Measurements from ENCODE around the gene RNPEPL1. TPM values are rescaled to one million over a fixed set of nuclear protein-coding genes. Genes with fewer than 3 reads are reported as not detected.
A peak's percentile ranks its signal among the peaks of the same experiment; 100 is the strongest.

RNPEPL1 gene
- total RNA-seq, 1 experiment from 2014 or later, result 31.5 TPM

DNA sequence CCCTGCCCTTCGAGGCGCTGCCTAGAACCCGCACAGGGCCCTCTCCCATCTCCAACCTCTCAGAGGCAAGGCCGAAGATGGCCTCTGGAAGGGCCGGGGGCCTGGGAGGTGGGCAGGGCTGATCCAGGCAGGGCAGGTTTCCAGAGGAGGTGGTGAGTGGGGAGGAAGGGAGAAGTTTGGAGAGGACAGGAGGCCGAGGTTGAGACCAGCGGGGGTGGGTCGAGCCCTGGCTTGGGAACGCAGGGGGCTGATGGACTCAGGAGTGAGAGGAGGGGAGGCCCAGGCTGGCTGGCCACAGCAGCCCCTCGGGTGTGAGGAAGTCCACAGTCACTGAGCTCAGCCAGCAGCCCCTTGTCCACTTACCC is 28.8 kb downstream of the RNPEPL1 start:
- TF ChIP-seq, protein P1, sequence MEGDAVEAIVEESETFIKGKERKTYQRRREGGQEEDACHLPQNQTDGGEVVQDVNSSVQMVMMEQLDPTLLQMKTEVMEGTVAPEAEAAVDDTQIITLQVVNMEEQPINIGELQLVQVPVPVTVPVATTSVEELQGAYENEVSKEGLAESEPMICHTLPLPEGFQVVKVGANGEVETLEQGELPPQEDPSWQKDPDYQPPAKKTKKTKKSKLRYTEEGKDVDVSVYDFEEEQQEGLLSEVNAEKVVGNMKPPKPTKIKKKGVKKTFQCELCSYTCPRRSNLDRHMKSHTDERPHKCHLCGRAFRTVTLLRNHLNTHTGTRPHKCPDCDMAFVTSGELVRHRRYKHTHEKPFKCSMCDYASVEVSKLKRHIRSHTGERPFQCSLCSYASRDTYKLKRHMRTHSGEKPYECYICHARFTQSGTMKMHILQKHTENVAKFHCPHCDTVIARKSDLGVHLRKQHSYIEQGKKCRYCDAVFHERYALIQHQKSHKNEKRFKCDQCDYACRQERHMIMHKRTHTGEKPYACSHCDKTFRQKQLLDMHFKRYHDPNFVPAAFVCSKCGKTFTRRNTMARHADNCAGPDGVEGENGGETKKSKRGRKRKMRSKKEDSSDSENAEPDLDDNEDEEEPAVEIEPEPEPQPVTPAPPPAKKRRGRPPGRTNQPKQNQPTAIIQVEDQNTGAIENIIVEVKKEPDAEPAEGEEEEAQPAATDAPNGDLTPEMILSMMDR (IDR thresholded peaks at IDR 0.05; ENCODE audit: unreplicated experiment), result no peak
- H3K9me3 Mint-ChIP-seq (ENCODE audit: unreplicated experiment), result no peaks in the 10 kb centered on the region
- no TSS peak for BruUV-seq (replicated peaks)
- H3K27ac Mint-ChIP-seq (ENCODE audit: low read depth, unreplicated experiment), result no peak overlapping the region
- no peak overlapping the region for H3K4me3 Mint-ChIP-seq (ENCODE audit: unreplicated experiment)
- H3K4me1 Mint-ChIP-seq (ENCODE audit: insufficient read depth, unreplicated experiment), result no peaks in the 10 kb centered on the region
- H3K27me3 Mint-ChIP-seq (ENCODE audit: insufficient read depth, unreplicated experiment), result no peaks in the 10 kb centered on the region
- DNase-seq (ENCODE audit: unreplicated experiment), result no peak
- ChIA-PET POLR2A (interaction anchor here (1.2 kb wide), 1 partner anchor 8 kb away, joined by 3 read pairs; no protein-coding TSS in a partner anchor), CTCF (no interaction called here)
- intact Hi-C loops (cut with micrococcal nuclease), result no loop called here
- H3K36me3 Mint-ChIP-seq (ENCODE audit: insufficient read depth, unreplicated experiment), result peaks cover 9% of the 10 kb centered on the region

DNA sequence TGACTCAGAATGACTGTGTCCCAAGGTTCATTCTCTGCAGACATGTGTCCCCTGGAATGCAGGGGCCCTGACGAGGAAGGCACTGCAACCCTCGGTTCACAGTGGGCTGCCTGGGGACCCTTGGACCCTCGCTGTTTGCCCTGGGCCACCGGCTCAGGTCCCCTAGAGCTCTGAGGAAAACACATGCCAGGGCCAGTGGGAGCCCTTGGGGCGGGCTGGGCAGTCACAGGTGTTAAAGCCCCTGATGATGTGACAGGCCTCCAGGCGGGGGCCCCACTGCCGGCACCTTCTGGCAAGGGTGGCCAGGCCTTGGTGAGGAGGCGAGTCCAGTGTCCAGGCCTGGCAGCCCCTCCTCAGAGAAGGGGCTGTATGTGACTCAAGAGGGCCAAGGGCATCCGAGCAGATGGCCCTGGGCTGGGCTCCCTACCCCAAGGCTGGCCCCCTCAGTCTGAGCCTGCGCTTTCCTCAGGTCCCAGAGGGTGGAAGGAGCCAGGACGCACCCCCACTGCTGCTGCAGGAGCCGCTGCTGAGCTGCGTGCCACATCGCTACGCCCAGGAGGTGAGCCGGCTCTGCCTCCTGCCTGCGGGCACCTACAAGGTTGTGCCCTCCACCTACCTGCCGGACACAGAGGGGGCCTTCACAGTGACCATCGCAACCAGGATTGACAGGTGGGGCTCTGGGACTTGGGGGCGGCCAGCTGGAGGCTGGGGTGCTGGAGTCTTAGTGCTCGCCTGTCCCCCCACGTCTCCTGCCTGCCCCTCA is 29.3 kb downstream of the RNPEPL1 start:
- BruUV-seq (replicated peaks), result no TSS peak
- DNase-seq (ENCODE audit: unreplicated experiment), result no peak
- POLR2A ChIA-PET, result interaction anchor here (1.2 kb wide), 1 partner anchor 8 kb away, joined by 3 read pairs; no protein-coding TSS in a partner anchor
- TF ChIP-seq, protein P1 (IDR thresholded peaks at IDR 0.05; ENCODE audit: unreplicated experiment), result no peak
- Mint-ChIP-seq H3K36me3 (ENCODE audit: insufficient read depth, unreplicated experiment) (peaks cover 9% of the 10 kb centered on the region), H3K27me3 (ENCODE audit: insufficient read depth, unreplicated experiment) (no peaks in the 10 kb centered on the region), H3K9me3 (ENCODE audit: unreplicated experiment) (no peaks in the 10 kb centered on the region), H3K4me3 (ENCODE audit: unreplicated experiment) (no peak overlapping the region), H3K4me1 (ENCODE audit: insufficient read depth, unreplicated experiment) (no peaks in the 10 kb centered on the region), H3K27ac (ENCODE audit: low read depth, unreplicated experiment) (no peak overlapping the region)
- CTCF ChIA-PET, result interaction anchor here (0.6 kb wide), 1 partner anchor 476 kb away, joined by 3 read pairs; no protein-coding TSS in a partner anchor
- intact Hi-C loops (cut with micrococcal nuclease), result no loop called here

DNA sequence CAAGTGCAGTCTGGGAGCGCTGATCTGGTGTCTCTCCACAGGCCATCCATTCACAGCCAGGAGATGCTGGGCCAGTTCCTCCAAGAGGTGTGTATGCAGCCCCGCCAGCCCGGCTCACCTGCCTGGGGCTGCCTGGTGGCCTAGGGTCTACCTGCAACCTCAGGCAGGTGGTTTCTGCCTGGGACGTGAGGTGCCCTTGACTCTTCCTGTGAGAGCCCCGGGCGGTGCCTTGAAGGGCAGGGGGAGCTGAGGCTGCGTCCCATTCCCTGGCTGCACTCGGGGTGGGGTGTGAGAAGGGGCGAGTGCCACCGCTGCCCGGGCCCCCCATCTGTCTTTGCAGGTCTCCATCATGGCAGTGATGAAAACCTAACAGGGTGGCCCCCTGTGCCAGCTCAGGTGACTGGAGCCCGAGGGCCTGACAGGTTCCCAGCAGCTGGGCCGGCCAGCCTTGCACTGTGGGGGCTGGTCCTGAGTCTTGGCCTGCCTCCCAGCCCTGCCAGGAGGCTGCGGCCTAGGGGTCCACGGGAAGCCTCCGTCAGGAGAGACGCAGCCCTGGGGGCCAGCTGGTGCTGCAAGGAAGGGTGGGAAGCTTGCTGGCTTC is 30.1 kb downstream of the RNPEPL1 start:
- TF ChIP-seq, protein P1 (IDR thresholded peaks at IDR 0.05; ENCODE audit: unreplicated experiment), result no peak
- Mint-ChIP-seq H3K36me3 (ENCODE audit: insufficient read depth, unreplicated experiment) (peaks cover 7% of the 10 kb centered on the region), H3K27ac (ENCODE audit: low read depth, unreplicated experiment) (peak overlapping the region; percentile 19), H3K4me3 (ENCODE audit: unreplicated experiment) (no peak overlapping the region), H3K9me3 (ENCODE audit: unreplicated experiment) (no peaks in the 10 kb centered on the region), H3K4me1 (ENCODE audit: insufficient read depth, unreplicated experiment) (no peaks in the 10 kb centered on the region), H3K27me3 (ENCODE audit: insufficient read depth, unreplicated experiment) (no peaks in the 10 kb centered on the region)
- no TSS peak for BruUV-seq (replicated peaks)
- POLR2A ChIA-PET, result interaction anchor here (1.0 kb wide), 1 partner anchor 11 kb away, joined by 4 read pairs; no protein-coding TSS in a partner anchor
- intact Hi-C loops (cut with micrococcal nuclease), result no loop called here
- CTCF ChIA-PET, result no interaction called here
- DNase-seq (ENCODE audit: unreplicated experiment), result no peak

DNA sequence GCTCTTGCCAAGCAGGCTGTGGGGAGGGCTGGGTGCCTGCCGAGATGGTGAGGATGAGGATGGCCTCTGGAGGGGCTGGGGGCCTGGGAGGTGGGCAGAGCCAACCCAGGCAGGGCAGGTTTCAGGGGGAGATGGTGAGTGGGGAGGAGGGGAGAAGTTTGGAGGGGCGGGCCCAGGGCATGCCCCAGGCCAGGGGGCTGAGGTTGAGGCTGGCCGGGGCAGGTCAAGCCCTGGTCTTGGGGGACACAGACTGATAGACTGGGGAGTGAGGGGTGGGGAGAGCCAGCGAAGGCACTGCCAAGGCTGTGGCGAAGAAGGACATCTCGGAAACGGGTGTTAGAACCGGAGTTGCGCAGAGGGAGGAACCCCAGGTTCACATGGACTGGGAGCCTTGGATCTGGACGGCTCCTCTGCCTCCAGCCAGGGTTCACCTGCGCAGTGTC is 30.9 kb downstream of the RNPEPL1 start:
- intact Hi-C loops (cut with micrococcal nuclease), result no loop called here
- ChIA-PET CTCF (no interaction called here), POLR2A (interaction anchor here (1.0 kb wide), 1 partner anchor 12 kb away, joined by 4 read pairs; no protein-coding TSS in a partner anchor)
- Mint-ChIP-seq H3K4me1 (ENCODE audit: insufficient read depth, unreplicated experiment) (no peaks in the 10 kb centered on the region), H3K36me3 (ENCODE audit: insufficient read depth, unreplicated experiment) (peaks cover 5% of the 10 kb centered on the region), H3K27ac (ENCODE audit: low read depth, unreplicated experiment) (peak overlapping the region; percentile 19), H3K4me3 (ENCODE audit: unreplicated experiment) (no peak overlapping the region), H3K27me3 (ENCODE audit: insufficient read depth, unreplicated experiment) (no peaks in the 10 kb centered on the region), H3K9me3 (ENCODE audit: unreplicated experiment) (no peaks in the 10 kb centered on the region)
- DNase-seq (ENCODE audit: unreplicated experiment), result no peak
- BruUV-seq (replicated peaks), result no TSS peak
- TF ChIP-seq, protein P1 (IDR thresholded peaks at IDR 0.05; ENCODE audit: unreplicated experiment), result no peak
